HepG2 (cell line): Measurements from ENCODE around the gene NABP1. TPM values are rescaled to one million over a fixed set of nuclear protein-coding genes. Genes with fewer than 3 reads are reported as not detected.

ENCODE experiments used
- ATAC-seq: fragments of 200-7000 bp; cut with Tn5 transposase; 3 replicates; pipeline ENCODE4 v1.9.1; 2020; ENCODE audit warnings: mild to moderate bottlenecking, moderate library complexity
- BruUV-seq: library from RNA; stranded (reverse); fragments of 400-500 nt; replicated peaks from 2 replicates; lab custom pipeline; 2021; lab: Mats Ljungman, UMichigan
- CTCF ChIA-PET: fragments of 300-600 bp; formaldehyde crosslinking; extraction: SDS; loops from one replicate; lab custom pipeline; 2021; ENCODE audit warnings: low total read pairs, inconsistent platforms, low intra/inter-chr PET ratio; lab: Yijun Ruan, JAX
- POLR2A ChIA-PET: fragments of 350-600 bp; sonication (Branson Sonifier 250); formaldehyde crosslinking; loops from one replicate; lab custom pipeline; 2020; ENCODE audit warnings: antibody characterized with exemption, inconsistent platforms; lab: Yijun Ruan, JAX
- DNase-seq: peaks from one replicate; pipeline ENCODE4 v3.0.0-alpha.2; 2015; ENCODE audit warnings: low spot score
- FAIRE-seq: peaks from 3 replicates; lab custom pipeline; 2011; peaks lifted over from hg19 to GRCh38; lab: Jason Lieb, UNC
- H2AFZ ChIP-seq: one replicate; pipeline ENCODE4 v1.6.1; 2011; ENCODE audit warnings: low read length, inconsistent platforms
- H3K27ac ChIP-seq: fragments of 300-600 bp; 3 replicates; pipeline ENCODE4 v1.8.0; 2011; ENCODE audit warnings: mixed run types, mild to moderate bottlenecking, mixed read lengths, low read length, inconsistent platforms; ENCODE audit not compliant: insufficient read depth; ENCODE audit errors: extremely low read length
- H3K27me3 ChIP-seq, 2 experiments: fragments of 200-600 bp in 1 of 2; 2 replicates in 1 of 2; 3 replicates in 1 of 2; pipeline versions ENCODE4 v1.6.0 to v1.8.0; 2011; ENCODE audit warnings: low read length in 2 of 2, mild to moderate bottlenecking in 2 of 2, moderate library complexity in 2 of 2, inconsistent platforms in 1 of 2; ENCODE audit not compliant: insufficient read depth in 2 of 2, control insufficient read depth in 1 of 2
- H3K36me3 ChIP-seq, 2 experiments: fragments of 200-600 bp in 1 of 2; replicated peaks in 1 of 2; 2 replicates in 1 of 2; 3 replicates in 1 of 2; pipeline versions ENCODE4 v1.5.1 to v1.8.0; 2011; ENCODE audit warnings: low read length in 2 of 2, inconsistent platforms in 1 of 2; ENCODE audit not compliant: insufficient read depth in 2 of 2, control insufficient read depth in 1 of 2
- H3K4me1 ChIP-seq: 2 replicates; pipeline ENCODE4 v1.5.1; 2012; ENCODE audit warnings: low read length, inconsistent platforms; ENCODE audit not compliant: insufficient read depth
- H3K4me2 ChIP-seq: 2 replicates; pipeline ENCODE4 v1.6.0; 2011; ENCODE audit warnings: low read depth, low read length, inconsistent platforms
- H3K4me3 ChIP-seq, 3 experiments: fragments of 200-600 bp in 1 of 3; sonication (generic), shearing (Covaris generic) in 1 of 3; replicated peaks in 1 of 3; 2 replicates each; pipeline ENCODE4 v1.5.1; 2011 to 2016; ENCODE audit warnings: low read length in 3 of 3, inconsistent platforms in 2 of 3, low read depth in 2 of 3, mild to moderate bottlenecking in 2 of 3, control low read depth in 1 of 3, mixed read lengths in 1 of 3; ENCODE audit not compliant: insufficient read depth in 1 of 3
- H3K79me2 ChIP-seq: one replicate; pipeline ENCODE4 v1.6.1; 2011; ENCODE audit warnings: low read length, inconsistent platforms; ENCODE audit not compliant: insufficient read depth
- H3K9ac ChIP-seq: 2 replicates; pipeline ENCODE4 v1.6.0; 2011; ENCODE audit warnings: mild to moderate bottlenecking, low read depth, low read length, inconsistent platforms; ENCODE audit not compliant: insufficient read depth
- H3K9me3 ChIP-seq: 2 replicates; pipeline ENCODE4 v1.5.1; 2012; ENCODE audit warnings: mild to moderate bottlenecking, low read length
- H4K20me1 ChIP-seq: 2 replicates; pipeline ENCODE4 v1.6.0; 2011; ENCODE audit warnings: inconsistent platforms, mild to moderate bottlenecking, low read length, moderate library complexity; ENCODE audit not compliant: insufficient read depth
- FOSL2 ChIP-seq: sonication (generic); formaldehyde crosslinking; IDR thresholded peaks from 2 replicates; pipeline ENCODE4 v1.4.0; 2020; ENCODE audit warnings: missing genetic modification reagents
- HDAC2 ChIP-seq: sonication (generic); formaldehyde crosslinking; IDR thresholded peaks from 2 replicates; pipeline ENCODE4 v1.4.0; 2020; ENCODE audit warnings: missing genetic modification reagents
- RBM22 ChIP-seq: fragments of 200-400 bp; formaldehyde crosslinking; optimal IDR thresholded peaks from 2 replicates; pipeline ENCODE3; 2017; ENCODE audit warnings: mild to moderate bottlenecking, low read length, moderate library complexity
- ZNF512 ChIP-seq: sonication (generic); formaldehyde crosslinking; IDR thresholded peaks from 2 replicates; pipeline ENCODE4 v1.4.0; 2020; ENCODE audit warnings: mild to moderate bottlenecking, missing genetic modification reagents
- ZNF704 ChIP-seq: sonication (generic); formaldehyde crosslinking; IDR thresholded peaks from 2 replicates; pipeline ENCODE4 v1.8.1; 2023; ENCODE audit warnings: mild to moderate bottlenecking, inconsistent platforms, moderate library complexity, missing genetic modification reagents, borderline replicate concordance
- ZNF766 ChIP-seq: sonication (generic); formaldehyde crosslinking; IDR thresholded peaks from 2 replicates; pipeline ENCODE4 v1.5.0; 2020; ENCODE audit warnings: missing genetic modification reagents, borderline replicate concordance
- ZSCAN21 ChIP-seq: sonication (generic); formaldehyde crosslinking; IDR thresholded peaks from 2 replicates; pipeline ENCODE4 v1.8.0; 2022; ENCODE audit warnings: mild to moderate bottlenecking, missing genetic modification reagents, moderate library complexity, borderline replicate concordance
- WGBS: methylation state at CpG from one replicate; pipeline ENCODE4 v1.1.6; 2017; ENCODE audit warnings: low lambda C conversion rate; 5-methylcytosine and 5-hydroxymethylcytosine counted together
- in situ Hi-C: cut with HindIII; loops from 2 replicates; pipeline ENCODE4 v1.10.0; 2017; ENCODE audit warnings: low pct_unique_long_range_greater_than_20kb; ENCODE audit not compliant: extremely low pct_ligation_motif_present
- intact Hi-C: fragments of 100-400 bp; cut with micrococcal nuclease; formaldehyde crosslinking; loops from one replicate; pipeline ENCODE4 v1.10.0; 2022; ENCODE audit not compliant: unreplicated experiment
- polyA plus RNA-seq, 8 experiments: library from polyadenylated mRNA; depleted of rRNA in 3 of 8; stranded (reverse) in 7 of 8; unstranded in 1 of 8; fragments of >200 nt; fragmentation: Illumina TruSeq in 4 of 8; extraction: Trizol in 4 of 8; gene quantifications; 2 replicates each; pipeline versions ENCODE4 v1.2.1 to v1.2.3, GENCODE V29; 2011 to 2016; ENCODE audit warnings: low read depth in 4 of 8, missing spikeins in 1 of 8, mixed read lengths in 1 of 8; ENCODE audit not compliant: insufficient read depth in 1 of 8
- total RNA-seq, 5 experiments: library from RNA; depleted of rRNA; stranded (reverse); fragments of >200 nt; fragmentation: Illumina TruSeq; extraction: Trizol; gene quantifications; 2 replicates each; pipeline ENCODE4 v1.2.3, GENCODE V29; 2016; ENCODE audit warnings: low read depth in 1 of 5

NABP1 gene
- total and polyA plus RNA-seq, 2 of the 13 experiments (the other 11 are each of a cell fraction or from before 2014, with no cell fraction given): 14.9 to 19.8 TPM

GRCh38 chr2:191645434-191646162 is 32.3 kb upstream of the NABP1 start:
- H3K9ac ChIP-seq: no peak overlapping the region
- no peak overlapping the region for H2AFZ ChIP-seq
- H3K9me3 ChIP-seq: no peaks in the 10 kb centered on the region
- TF ChIP-seq ZNF766 (CRISPR knock-in tag) (no peak), ZSCAN21 (no peak), FOSL2 (CRISPR knock-in tag) (no peak), RBM22 (no peak), ZNF704 (CRISPR knock-in tag) (no peak), ZNF512 (CRISPR knock-in tag) (no peak), HDAC2 (CRISPR knock-in tag) (no peak)
- TF ChIP-seq, all 625 proteins: peak for 0
- H3K4me2 ChIP-seq: no peak overlapping the region
- no peaks in the 10 kb centered on the region for H3K27me3 ChIP-seq
- in situ Hi-C loops: no loop called here
- WGBS: 33% methylated on average over 2 of the region's 2 CpGs
- POLR2A ChIA-PET: interaction anchor here (1.2 kb wide), 1 partner anchor 32 kb away, joined by 4 read pairs; the partner anchor contains the start of gene NABP1
- ATAC-seq (no peak), FAIRE-seq (no peak), DNase-seq (no peak)
- 0 out of 2 replicates have a peak, but pooled peaks cover 11% of the 10 kb centered on the region for H3K4me1 ChIP-seq
- BruUV-seq: no TSS peak
- CTCF ChIA-PET: no interaction called here
- H3K4me3 ChIP-seq: no peak overlapping the region
- intact Hi-C loops: no loop called here
- H3K36me3 ChIP-seq: no peaks in the 10 kb centered on the region
- H3K27ac ChIP-seq: no peak overlapping the region
- no peaks in the 10 kb centered on the region for H3K79me2 ChIP-seq
- H4K20me1 ChIP-seq: no peaks in the 10 kb centered on the region
